ENCODE data around the gene KAZN. TPM values are rescaled to one million over a fixed set of nuclear protein-coding genes. Genes with fewer than 3 reads are reported as not detected.

The KAZN gene
- total RNA-seq, 1 donor from 2014 or later, result 1.1 TPM

DNA sequence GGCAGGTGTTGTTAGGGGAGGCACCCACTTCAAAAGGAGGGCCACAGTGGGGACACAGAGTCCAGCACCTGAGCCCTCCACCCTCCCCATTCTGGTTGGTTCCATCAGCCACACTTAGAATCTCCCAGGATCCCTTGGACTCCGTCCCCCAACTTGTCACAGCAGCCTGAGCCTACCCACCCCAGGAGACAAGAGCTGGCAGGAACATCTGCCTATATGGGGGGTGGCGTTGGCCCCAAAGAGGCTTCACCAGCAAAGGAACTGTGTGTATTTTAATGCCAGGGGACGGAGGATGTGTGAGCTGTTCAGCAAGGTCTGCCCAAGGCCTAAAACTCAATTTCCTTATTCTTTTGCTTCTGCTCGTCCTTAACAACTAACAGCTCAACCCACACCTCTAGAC, 468.7 kb downstream of the KAZN start:
- Mint-ChIP-seq H3K4me1 (no peaks in the 10 kb centered on the region), H3K27ac (no peak overlapping the region), H3K36me3 (ENCODE audit: low read depth) (no peaks in the 10 kb centered on the region), H3K4me3 (no peak overlapping the region), H3K9me3 (no peaks in the 10 kb centered on the region), H3K27me3 (no peaks in the 10 kb centered on the region)
- no peak for DNase-seq
- intact Hi-C loops (cut with micrococcal nuclease), result no loop called here

DNA sequence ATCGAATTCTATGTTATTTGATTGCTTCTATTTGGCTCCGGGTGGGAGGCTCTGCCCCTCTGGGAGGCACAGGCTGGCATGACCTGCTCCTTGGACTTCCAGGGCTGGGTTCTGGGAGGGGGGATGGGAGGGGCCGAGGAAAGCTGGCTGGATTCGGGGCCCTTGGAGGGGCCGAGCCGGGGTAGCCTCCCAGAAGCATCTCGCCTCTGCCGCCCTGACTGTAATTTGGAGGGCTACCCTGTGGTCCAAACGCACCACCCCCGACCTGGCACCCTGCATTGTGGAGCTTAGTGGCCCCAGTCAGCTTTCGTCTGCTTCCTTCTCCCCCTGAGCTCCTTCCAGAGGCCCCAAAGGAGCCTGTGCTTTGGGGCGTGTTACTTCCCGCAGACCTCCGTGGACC, 469.7 kb downstream of the KAZN start:
- H3K9me3 Mint-ChIP-seq, result no peaks in the 10 kb centered on the region
- H3K4me3 Mint-ChIP-seq, result no peak overlapping the region
- no peaks in the 10 kb centered on the region for H3K27me3 Mint-ChIP-seq
- intact Hi-C loops (cut with micrococcal nuclease), result no loop called here
- H3K27ac Mint-ChIP-seq, result no peak overlapping the region
- no peaks in the 10 kb centered on the region for H3K4me1 Mint-ChIP-seq
- no peak for DNase-seq
- H3K36me3 Mint-ChIP-seq (ENCODE audit: low read depth), result no peaks in the 10 kb centered on the region

DNA sequence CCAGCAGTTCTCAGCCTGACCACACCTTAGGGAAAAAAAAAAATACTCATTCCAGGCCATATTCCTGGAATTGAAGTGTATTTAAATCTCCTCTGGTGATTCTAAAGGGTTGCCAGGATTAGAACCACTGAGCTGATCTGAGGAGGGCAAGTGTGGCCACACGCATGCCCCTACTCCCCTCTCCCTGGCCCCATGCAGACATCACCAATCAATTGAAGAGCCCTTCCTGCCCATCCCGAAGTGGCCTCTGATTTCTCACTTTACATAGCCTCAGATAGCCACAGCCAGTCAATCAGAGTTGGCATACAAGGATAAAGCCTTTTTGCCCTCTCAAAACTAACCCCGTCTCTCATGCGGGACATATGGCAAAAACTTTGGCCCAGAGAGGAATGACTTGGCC, 470.5 kb downstream of the KAZN start:
- Mint-ChIP-seq H3K4me3 (no peak overlapping the region), H3K9me3 (no peaks in the 10 kb centered on the region), H3K27me3 (no peaks in the 10 kb centered on the region), H3K4me1 (no peaks in the 10 kb centered on the region), H3K36me3 (ENCODE audit: low read depth) (no peaks in the 10 kb centered on the region), H3K27ac (no peak overlapping the region)
- intact Hi-C loops (cut with micrococcal nuclease), result no loop called here
- no peak for DNase-seq

DNA sequence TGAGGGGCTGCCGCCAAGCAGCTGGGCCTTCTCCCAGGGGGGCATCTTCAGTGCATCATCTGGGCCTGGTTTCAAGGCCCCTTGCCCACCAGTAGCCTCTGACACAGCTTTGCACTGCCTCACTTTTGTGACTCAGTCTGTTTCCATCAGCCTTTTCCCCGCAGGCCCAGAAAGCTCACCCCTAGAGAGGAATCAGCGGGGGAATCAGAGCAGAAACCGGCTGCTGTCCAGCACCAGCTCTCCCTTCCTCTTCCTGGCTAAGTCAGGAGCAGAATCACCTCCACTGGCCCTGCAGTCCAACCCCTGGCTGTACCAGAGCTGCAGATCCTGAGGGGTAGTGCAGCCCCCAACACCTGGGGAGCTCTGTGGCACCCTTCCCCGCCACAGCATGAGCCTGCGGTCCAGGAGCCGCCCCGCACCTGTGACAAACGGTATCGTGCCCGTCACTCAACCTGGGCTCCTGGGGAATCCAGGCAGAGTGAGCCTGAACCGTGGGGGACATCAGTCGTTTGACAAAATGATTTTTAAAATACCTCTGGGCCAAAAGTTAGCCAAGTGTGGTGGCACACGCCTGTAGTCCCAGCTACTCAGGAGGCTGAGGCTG, 471.8 kb downstream of the KAZN start:
- H3K4me1 Mint-ChIP-seq, result no peaks in the 10 kb centered on the region
- H3K4me3 Mint-ChIP-seq, result no peak overlapping the region
- H3K9me3 Mint-ChIP-seq, result no peaks in the 10 kb centered on the region
- DNase-seq, result no peak
- H3K36me3 Mint-ChIP-seq (ENCODE audit: low read depth), result no peaks in the 10 kb centered on the region
- no peak overlapping the region for H3K27ac Mint-ChIP-seq
- H3K27me3 Mint-ChIP-seq, result no peaks in the 10 kb centered on the region
- intact Hi-C loops (cut with micrococcal nuclease), result no loop called here

DNA sequence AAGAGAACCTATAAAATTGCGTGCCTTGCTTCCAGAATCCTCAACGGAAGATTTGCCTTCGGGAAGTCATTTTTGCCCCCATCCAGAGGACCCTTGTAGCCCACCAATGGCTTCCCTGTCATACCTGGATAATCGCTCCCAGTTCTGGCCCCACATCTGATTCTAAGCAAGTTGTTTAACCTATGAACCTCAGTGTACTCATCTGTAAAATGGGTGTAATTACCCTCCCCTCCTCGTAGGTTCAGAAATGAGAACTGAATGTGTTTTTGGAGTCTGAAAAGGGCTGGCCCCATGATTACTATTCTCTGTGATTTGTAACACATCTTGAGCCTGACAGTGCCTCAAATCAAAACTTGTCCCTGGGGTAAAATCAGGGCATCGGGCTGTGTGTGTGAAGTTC, 473.5 kb downstream of the KAZN start:
- Mint-ChIP-seq H3K9me3 (no peaks in the 10 kb centered on the region), H3K27ac (no peak overlapping the region), H3K4me3 (no peak overlapping the region), H3K27me3 (no peaks in the 10 kb centered on the region), H3K4me1 (no peaks in the 10 kb centered on the region), H3K36me3 (ENCODE audit: low read depth) (no peaks in the 10 kb centered on the region)
- no peak for DNase-seq
- intact Hi-C loops (cut with micrococcal nuclease), result no loop called here

DNA sequence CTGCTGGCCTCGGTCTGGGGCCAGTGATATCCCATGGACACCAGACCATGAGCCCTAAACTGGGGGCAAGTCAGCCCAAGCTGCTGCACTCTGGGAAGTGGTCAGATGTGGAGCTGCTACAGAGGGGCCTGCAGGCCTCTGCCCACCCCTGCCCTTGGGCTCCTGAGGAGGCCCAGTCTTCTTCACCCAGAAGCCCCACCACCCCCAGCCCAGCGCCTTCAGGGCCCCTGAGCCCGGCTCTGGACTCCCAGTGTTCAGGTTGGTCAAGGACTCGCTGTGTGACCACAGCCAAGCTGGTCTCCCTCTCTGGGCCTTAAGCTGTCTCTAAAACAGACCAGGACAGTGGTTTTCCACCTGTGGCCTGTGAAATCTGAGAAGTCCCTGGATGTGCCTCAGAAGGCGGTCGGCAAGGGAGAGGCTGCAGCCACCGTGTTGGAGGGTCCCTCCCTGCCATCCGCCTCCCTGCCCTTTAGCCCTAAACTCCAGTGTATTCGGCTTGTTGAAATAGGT, 475.4 kb downstream of the KAZN start:
- no peaks in the 10 kb centered on the region for H3K4me1 Mint-ChIP-seq
- intact Hi-C loops (cut with micrococcal nuclease), result no loop called here
- H3K9me3 Mint-ChIP-seq, result no peaks in the 10 kb centered on the region
- H3K36me3 Mint-ChIP-seq (ENCODE audit: low read depth), result no peaks in the 10 kb centered on the region
- no peak for DNase-seq
- H3K27ac Mint-ChIP-seq, result no peak overlapping the region
- H3K4me3 Mint-ChIP-seq, result no peak overlapping the region
- no peaks in the 10 kb centered on the region for H3K27me3 Mint-ChIP-seq

- Mint-ChIP-seq H3K36me3 (ENCODE audit: low read depth) (no peaks in the 10 kb centered on the region), H3K4me1 (no peaks in the 10 kb centered on the region), H3K9me3 (no peaks in the 10 kb centered on the region), H3K27ac (no peak overlapping the region), H3K27me3 (no peaks in the 10 kb centered on the region), H3K4me3 (no peak overlapping the region)
- DNase-seq, result no peak
- intact Hi-C loops (cut with micrococcal nuclease), result no loop called here
Observed at GRCh38 chr1:15075175-15075574, 476.7 kb downstream of the KAZN start.

DNA sequence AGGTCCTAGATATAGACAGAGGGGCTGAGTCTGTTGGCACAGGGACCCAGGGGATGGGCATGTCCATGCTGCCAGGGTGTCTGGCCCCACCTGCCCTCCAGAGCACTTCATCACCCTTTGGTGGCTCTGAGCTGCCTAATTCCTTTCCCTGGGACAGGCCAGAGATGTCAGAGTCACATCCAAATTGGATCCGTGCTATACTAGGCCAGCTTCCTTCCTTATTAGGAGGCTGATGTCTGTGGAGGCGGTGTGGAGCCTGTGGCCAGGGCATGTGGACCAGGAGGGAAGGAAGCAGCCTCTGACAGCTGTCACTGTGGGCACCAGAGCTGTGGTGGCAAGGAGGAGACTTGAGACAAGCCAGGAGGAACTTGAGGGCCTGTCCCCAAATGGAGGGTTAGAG, 477.3 kb downstream of the KAZN start:
- no peaks in the 10 kb centered on the region for H3K9me3 Mint-ChIP-seq
- H3K4me1 Mint-ChIP-seq, result no peaks in the 10 kb centered on the region
- no peak for DNase-seq
- no peaks in the 10 kb centered on the region for H3K36me3 Mint-ChIP-seq (ENCODE audit: low read depth)
- H3K27me3 Mint-ChIP-seq, result no peaks in the 10 kb centered on the region
- no peak overlapping the region for H3K27ac Mint-ChIP-seq
- H3K4me3 Mint-ChIP-seq, result no peak overlapping the region
- intact Hi-C loops (cut with micrococcal nuclease), result no loop called here

- Mint-ChIP-seq H3K9me3 (no peaks in the 10 kb centered on the region), H3K36me3 (ENCODE audit: low read depth) (no peaks in the 10 kb centered on the region), H3K4me1 (no peaks in the 10 kb centered on the region), H3K27ac (no peak overlapping the region), H3K4me3 (no peak overlapping the region), H3K27me3 (no peaks in the 10 kb centered on the region)
- no peak for DNase-seq
- intact Hi-C loops (cut with micrococcal nuclease), result no loop called here
Observed at GRCh38 chr1:15076807-15077206, 478.3 kb downstream of the KAZN start.

DNA sequence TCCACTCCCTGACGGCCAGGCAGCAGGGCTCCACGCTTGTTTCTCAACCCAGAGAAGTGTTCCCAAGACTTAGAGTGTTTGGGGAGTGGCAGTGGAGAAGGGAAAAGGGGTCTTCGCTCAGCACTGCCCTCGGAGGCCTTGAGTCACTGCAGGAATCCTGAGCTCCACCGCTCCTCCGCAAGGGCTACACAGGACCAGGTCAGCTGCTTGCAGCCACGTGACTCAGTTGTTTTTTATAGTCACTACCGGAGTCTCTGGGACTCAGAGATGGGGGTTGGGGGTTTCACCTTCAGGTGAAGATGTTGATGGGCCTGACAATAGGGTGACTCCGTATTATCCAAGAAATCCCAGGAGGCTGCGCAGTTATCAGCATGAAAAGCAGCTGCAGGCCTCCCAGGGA, 478.9 kb downstream of the KAZN start:
- intact Hi-C loops (cut with micrococcal nuclease), result no loop called here
- no peak for DNase-seq
- Mint-ChIP-seq H3K27ac (no peak overlapping the region), H3K9me3 (no peaks in the 10 kb centered on the region), H3K4me1 (no peaks in the 10 kb centered on the region), H3K36me3 (ENCODE audit: low read depth) (no peaks in the 10 kb centered on the region), H3K4me3 (no peak overlapping the region), H3K27me3 (no peaks in the 10 kb centered on the region)

GRCh38 chr1:15080328-15081007, 482.0 kb downstream of the KAZN start:
- Mint-ChIP-seq H3K36me3 (ENCODE audit: low read depth) (no peaks in the 10 kb centered on the region), H3K4me1 (no peaks in the 10 kb centered on the region), H3K4me3 (no peak overlapping the region), H3K27me3 (peaks cover 1% of the 10 kb centered on the region), H3K9me3 (no peaks in the 10 kb centered on the region), H3K27ac (no peak overlapping the region)
- intact Hi-C loops (cut with micrococcal nuclease), result no loop called here
- DNase-seq, result no peak

GRCh38 chr1:15081102-15081501, 482.6 kb downstream of the KAZN start:
- DNase-seq, result no peak
- peaks cover 1% of the 10 kb centered on the region for H3K27me3 Mint-ChIP-seq

GRCh38 chr1:15083578-15083977, 485.1 kb downstream of the KAZN start:
- Mint-ChIP-seq H3K4me1 (no peaks in the 10 kb centered on the region), H3K27ac (no peak overlapping the region), H3K27me3 (peaks cover 1% of the 10 kb centered on the region), H3K36me3 (ENCODE audit: low read depth) (no peaks in the 10 kb centered on the region), H3K9me3 (no peaks in the 10 kb centered on the region), H3K4me3 (no peak overlapping the region)
- no peak for DNase-seq
- intact Hi-C loops (cut with micrococcal nuclease), result no loop called here

More at GRCh38 chr1:15081102-15081501, 482.6 kb downstream of the KAZN start:
- Mint-ChIP-seq H3K27ac (no peak overlapping the region), H3K4me1 (no peaks in the 10 kb centered on the region), H3K36me3 (ENCODE audit: low read depth) (no peaks in the 10 kb centered on the region), H3K4me3 (no peak overlapping the region), H3K9me3 (no peaks in the 10 kb centered on the region)
- intact Hi-C loops (cut with micrococcal nuclease), result no loop called here

GRCh38 chr1:15088281-15088971, 489.9 kb downstream of the KAZN start:
- Mint-ChIP-seq H3K4me1 (peaks cover 2% of the 10 kb centered on the region), H3K27ac (no peak overlapping the region), H3K36me3 (ENCODE audit: low read depth) (no peaks in the 10 kb centered on the region)

More at GRCh38 chr1:15088281-15088971, 489.9 kb downstream of the KAZN start:
- no peak for DNase-seq
- no peaks in the 10 kb centered on the region for H3K9me3 Mint-ChIP-seq
- peaks cover 13% of the 10 kb centered on the region for H3K27me3 Mint-ChIP-seq
- intact Hi-C loops (cut with micrococcal nuclease), result no loop called here
- no peak overlapping the region for H3K4me3 Mint-ChIP-seq

All from activated CD4-positive, alpha-beta T cell treated with anti-CD3 and anti-CD28 coated beads, Interleukin-2, amount 10 ng/mL, durations not matched to agents 24 days and 14 days (primary cell).